Skeletal muscle tissue (tissue), 4 donors: ENCODE data around the gene EIF3F. TPM values are rescaled to one million over a fixed set of nuclear protein-coding genes. Genes with fewer than 3 reads are reported as not detected.

Experiments used
- H3K27ac ChIP-seq: one replicate; pipeline ENCODE4 v1.7.0; 2013; ENCODE audit warnings: mild to moderate bottlenecking, low read depth, low read length, inconsistent platforms
- H3K27me3 ChIP-seq, 3 donors: one replicate each; pipeline ENCODE4 v1.7.0; 2013; ENCODE audit warnings: low read length in 3 of 3; ENCODE audit not compliant: control insufficient read depth in 3 of 3, insufficient read depth in 3 of 3
- H3K36me3 ChIP-seq, 3 donors: one replicate each; pipeline ENCODE4 v1.7.0; 2013; ENCODE audit warnings: low read length in 3 of 3; ENCODE audit not compliant: control insufficient read depth in 3 of 3, insufficient read depth in 3 of 3
- H3K4me1 ChIP-seq, 3 donors: one replicate each; pipeline ENCODE4 v1.7.0; 2013; ENCODE audit warnings: low read length in 3 of 3, mild to moderate bottlenecking in 3 of 3; ENCODE audit not compliant: control insufficient read depth in 3 of 3, insufficient read depth in 3 of 3
- H3K4me3 ChIP-seq, 3 donors: one replicate each; pipeline ENCODE4 v1.7.0; 2013; ENCODE audit warnings: low read length in 3 of 3
- H3K9ac ChIP-seq, 3 donors: one replicate each; pipeline ENCODE4 v1.7.0; 2013; ENCODE audit warnings: low read length in 3 of 3, mild to moderate bottlenecking in 3 of 3, moderate library complexity in 2 of 3, low read depth in 1 of 3
- H3K9me3 ChIP-seq, 3 donors: one replicate each; pipeline ENCODE4 v1.7.0; 2013; ENCODE audit warnings: low read length in 3 of 3; ENCODE audit not compliant: control insufficient read depth in 3 of 3
- total RNA-seq: library from RNA; depleted of rRNA; stranded (reverse); fragments of >200 nt; gene quantifications from one replicate; pipeline ENCODE4 v1.2.3, GENCODE V29; 2014
- donor health status: Osteomylitis.

The EIF3F gene
- total RNA-seq, 1 donor from 2014 or later: 283 TPM

DNA sequence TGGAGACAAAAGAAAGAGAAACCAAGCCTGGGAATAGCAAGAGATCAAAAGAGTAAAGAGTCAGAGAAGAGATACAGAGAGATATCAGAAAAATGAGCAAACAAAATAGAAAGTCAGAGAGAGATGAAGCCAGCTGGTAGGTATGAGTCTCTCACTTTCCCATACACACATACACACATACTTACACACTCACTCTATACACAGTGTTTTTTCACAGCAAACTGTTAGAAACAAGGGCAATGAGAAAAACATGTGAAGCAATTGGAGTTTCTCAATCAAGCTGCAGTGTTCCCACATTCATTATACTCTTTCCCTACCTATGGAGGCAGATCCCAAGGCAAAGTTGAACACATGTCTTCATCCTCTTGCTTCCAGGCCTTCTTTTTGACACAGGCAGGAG lies 19.3 kb upstream of the EIF3F start:
- H3K4me1 ChIP-seq: no peaks in the 10 kb centered on the region
- H3K9me3 ChIP-seq: no peaks in the 10 kb centered on the region
- no peak overlapping the region for H3K9ac ChIP-seq
- no peaks in the 10 kb centered on the region for H3K36me3 ChIP-seq
- no peaks in the 10 kb centered on the region for H3K27me3 ChIP-seq
- no peak overlapping the region for H3K4me3 ChIP-seq
- no peak overlapping the region for H3K27ac ChIP-seq

DNA sequence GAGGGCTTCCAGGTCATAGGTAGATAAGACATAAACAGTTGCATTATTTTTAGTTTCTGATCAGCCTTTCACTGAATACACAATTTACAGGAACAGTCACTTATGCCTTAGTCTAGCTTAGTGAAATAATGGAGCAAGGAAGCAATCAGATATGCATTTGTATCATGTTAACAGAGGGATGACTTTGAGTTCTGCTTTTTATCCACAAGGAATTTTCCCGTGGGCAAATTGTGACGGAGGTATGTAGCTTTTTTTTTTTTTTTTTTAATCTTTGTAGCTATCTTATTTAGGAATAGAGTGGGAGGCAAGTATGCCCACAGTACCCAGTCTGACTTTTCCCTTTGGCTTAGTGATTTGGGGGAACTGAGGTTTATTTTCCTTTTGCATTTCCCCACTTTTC lies 18.5 kb upstream of the EIF3F start:
- H3K36me3 ChIP-seq: no peaks in the 10 kb centered on the region
- H3K4me1 ChIP-seq: no peaks in the 10 kb centered on the region
- H3K9me3 ChIP-seq: no peaks in the 10 kb centered on the region
- no peak overlapping the region for H3K4me3 ChIP-seq
- no peak overlapping the region for H3K9ac ChIP-seq
- H3K27me3 ChIP-seq: no peaks in the 10 kb centered on the region
- no peak overlapping the region for H3K27ac ChIP-seq

DNA sequence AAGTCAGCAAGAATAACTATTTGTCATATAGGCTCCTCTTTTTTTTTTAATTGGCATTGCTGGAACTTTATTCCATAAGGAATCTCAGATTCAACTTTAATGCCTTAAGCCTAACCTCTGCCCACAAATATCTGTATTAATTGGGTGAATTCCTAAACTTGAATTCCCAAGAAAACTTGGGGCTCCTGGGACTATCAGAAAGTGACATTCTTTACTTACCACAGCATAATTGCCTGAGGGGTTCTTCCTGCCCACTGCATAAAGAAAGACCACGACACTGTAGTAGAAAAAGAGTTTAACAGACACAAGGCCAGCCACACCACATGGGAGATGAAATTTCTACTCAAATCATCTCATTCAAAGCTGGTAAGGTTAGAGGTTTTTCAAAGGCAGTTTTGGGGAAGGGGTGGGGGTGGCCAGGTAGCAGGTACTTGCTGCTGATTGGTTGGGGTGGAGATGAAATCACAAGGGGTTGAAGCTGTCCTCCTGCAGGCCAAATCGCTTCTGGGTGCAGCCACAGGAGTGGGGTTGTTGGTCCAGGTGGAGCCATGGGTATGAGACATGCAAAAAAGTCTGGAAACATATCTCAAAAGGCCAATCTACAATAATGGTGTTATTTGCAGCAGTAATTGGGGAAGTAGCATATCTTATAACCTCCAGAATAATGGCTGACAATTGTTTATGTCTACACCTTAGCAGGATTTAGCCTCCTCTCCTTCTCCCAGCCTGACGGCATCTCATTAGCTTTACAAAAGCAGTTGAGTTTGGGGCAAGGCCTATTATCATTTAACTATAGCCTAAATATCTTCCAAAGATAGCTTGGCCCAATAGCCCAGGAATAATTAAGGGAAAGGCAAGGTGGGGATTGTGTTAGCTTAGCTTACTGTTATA lies 17.1 kb upstream of the EIF3F start:
- Histone ChIP-seq H3K36me3 (no peaks in the 10 kb centered on the region), H3K27ac (no peak overlapping the region), H3K9ac (no peak overlapping the region), H3K4me1 (no peaks in the 10 kb centered on the region), H3K9me3 (no peaks in the 10 kb centered on the region), H3K27me3 (no peaks in the 10 kb centered on the region), H3K4me3 (no peak overlapping the region)

DNA sequence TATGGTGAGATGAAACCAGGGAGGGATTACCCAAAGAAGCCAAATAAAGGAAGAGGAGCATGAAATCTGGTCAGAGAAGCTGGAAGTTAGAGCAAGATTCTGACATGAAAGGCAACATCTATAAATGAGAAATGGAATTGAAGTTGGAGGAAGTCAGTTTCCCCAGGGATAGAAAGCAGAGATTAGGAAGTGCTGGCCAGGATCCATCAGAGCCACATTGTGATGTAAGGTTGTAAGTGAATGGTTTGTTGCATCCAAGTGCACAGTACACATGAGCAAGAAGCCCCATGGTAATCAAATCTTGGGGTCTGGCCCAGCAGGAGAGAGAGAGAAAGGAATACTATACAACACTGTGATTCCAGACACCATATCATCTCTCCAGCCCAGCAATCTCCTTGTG lies 15.3 kb upstream of the EIF3F start:
- no peaks in the 10 kb centered on the region for H3K9me3 ChIP-seq
- H3K27me3 ChIP-seq: no peaks in the 10 kb centered on the region
- H3K36me3 ChIP-seq: no peaks in the 10 kb centered on the region
- H3K4me3 ChIP-seq: no peak overlapping the region
- no peak overlapping the region for H3K27ac ChIP-seq
- H3K9ac ChIP-seq: no peak overlapping the region
- H3K4me1 ChIP-seq: no peaks in the 10 kb centered on the region

DNA sequence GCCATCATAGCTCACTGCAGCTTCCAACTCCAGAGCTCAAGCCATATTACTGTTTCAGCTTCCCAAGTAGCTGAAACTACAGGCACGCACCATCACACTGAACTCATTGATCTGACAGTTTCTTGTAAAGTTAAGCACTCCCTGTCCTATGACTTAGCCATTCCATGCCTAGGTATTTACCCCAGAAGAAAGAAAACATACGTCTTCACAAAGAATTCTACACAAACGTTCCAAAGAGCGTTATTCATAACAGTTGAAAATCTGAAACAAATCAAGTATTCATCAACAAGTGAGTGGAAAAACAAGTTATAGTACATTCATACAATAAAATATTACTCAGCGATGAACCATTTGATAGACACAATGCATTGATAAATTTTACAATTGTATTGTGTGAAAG lies 14.1 kb upstream of the EIF3F start:
- H3K36me3 ChIP-seq: no peaks in the 10 kb centered on the region
- H3K27me3 ChIP-seq: no peaks in the 10 kb centered on the region
- no peaks in the 10 kb centered on the region for H3K9me3 ChIP-seq
- H3K27ac ChIP-seq: no peak overlapping the region
- no peak overlapping the region for H3K9ac ChIP-seq
- H3K4me1 ChIP-seq: no peaks in the 10 kb centered on the region
- no peak overlapping the region for H3K4me3 ChIP-seq

DNA sequence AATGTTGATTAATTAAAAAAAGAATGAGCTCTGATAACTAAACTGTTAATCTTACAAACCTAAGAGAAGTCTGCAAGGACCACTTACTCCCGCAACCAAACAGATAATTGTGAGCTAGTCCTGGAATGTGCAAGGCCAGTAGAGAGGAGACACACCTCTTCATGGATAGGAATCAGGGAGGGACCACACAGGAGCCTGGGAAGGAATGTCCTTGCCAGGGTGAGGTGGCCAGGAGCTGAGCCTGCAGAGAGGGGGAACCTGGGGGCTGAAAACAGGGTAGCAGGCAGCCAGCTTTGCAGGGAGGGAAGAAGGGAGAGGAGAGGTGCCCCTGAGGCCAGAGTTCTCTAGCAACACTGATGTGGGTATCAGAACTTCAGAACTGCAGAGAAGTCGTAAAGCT lies 12.5 kb upstream of the EIF3F start:
- Histone ChIP-seq H3K27ac (no peak overlapping the region), H3K9ac (no peak overlapping the region), H3K27me3 (no peaks in the 10 kb centered on the region), H3K9me3 (no peaks in the 10 kb centered on the region), H3K36me3 (no peaks in the 10 kb centered on the region), H3K4me1 (no peaks in the 10 kb centered on the region), H3K4me3 (no peak overlapping the region)

DNA sequence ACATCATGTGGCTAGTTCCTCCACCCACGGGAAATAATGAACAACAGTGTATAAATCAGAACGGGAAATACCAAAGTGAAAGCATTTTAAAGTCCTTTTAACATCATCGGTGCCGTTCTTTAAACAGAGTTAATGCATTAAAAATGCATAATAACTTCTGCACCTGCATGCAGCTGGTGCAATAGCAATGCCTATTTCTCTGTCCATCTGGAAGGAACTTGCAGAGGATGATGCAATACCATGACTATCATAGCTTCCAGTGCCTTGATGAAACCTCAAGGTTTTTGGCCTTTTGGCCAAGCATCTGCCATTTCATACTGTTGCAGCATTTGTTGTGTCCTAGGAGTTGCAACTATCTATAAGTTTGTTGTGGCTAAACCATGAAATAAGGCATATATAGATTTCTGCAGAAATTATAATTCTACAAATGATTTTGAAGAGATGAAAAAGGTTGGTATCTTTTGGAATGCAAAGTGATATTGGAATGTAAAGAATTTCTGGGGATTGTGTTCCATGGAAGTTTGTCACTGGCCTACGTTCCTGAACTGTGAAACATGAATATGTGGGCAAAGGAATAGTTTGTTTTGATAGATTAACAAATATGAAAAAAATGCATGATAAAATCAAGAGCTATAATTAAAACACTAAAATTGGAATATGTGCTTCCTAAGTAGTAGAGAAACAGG lies 9.8 kb upstream of the EIF3F start:
- no peaks in the 10 kb centered on the region for H3K27me3 ChIP-seq
- no peak overlapping the region for H3K4me3 ChIP-seq
- H3K4me1 ChIP-seq: no peaks in the 10 kb centered on the region
- H3K27ac ChIP-seq: no peak overlapping the region
- H3K9me3 ChIP-seq: no peaks in the 10 kb centered on the region
- no peak overlapping the region for H3K9ac ChIP-seq
- no peaks in the 10 kb centered on the region for H3K36me3 ChIP-seq

DNA sequence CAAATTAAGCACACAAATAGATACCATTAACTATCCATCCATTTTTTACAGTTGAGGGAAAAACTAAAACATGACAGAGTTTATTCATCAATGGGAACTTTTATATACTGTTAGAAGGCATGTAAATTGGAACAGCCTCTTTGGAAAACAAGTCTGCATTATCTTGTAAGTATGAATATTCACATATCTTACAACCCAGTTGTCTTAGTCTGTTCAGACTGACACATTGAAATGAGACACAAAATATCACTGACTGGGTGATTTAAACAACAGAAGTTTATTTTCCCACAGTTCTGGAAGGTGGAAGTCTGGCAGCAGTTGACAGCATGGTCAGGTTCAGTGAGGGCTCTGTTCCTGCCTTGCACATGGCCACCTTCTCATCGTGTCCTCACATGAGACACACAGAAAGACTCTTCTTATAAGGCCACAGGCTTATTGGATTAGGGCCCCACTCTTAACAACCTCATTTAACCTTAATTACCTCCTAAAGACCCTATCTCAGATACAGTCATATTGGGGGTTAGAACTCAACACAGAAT lies 5.4 kb upstream of the EIF3F start:
- no peaks in the 10 kb centered on the region for H3K36me3 ChIP-seq
- H3K27me3 ChIP-seq: no peaks in the 10 kb centered on the region

DNA sequence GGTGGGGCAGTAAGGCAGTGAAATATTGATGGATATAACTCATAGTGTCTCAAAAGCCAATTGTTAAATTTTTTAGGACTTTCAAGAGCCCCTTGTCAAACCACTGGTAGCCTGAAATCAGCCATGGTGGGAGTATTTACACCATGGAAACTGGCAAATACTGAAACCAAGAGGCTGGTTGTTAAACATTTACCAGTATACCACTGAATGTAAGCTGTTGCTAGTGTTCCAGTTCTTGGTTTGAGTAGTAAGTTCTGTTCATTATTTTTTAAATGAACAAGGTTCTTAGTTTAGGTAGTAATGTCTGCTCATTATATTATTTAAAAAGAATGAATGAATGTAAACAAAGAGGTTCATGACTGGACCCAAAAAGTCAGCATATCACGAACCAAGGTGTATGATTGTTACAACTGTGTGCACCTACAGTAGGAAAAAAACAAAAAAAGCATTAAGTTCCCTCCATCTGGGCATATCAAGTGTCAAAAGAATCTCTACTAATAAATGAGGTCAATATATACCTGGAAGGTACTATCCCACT lies 4.5 kb upstream of the EIF3F start:
- Histone ChIP-seq H3K9ac (no peak overlapping the region), H3K4me3 (no peak overlapping the region), H3K9me3 (no peaks in the 10 kb centered on the region), H3K27me3 (no peaks in the 10 kb centered on the region), H3K36me3 (no peaks in the 10 kb centered on the region), H3K27ac (no peak overlapping the region), H3K4me1 (peaks cover 4 to 11% (median 6%) of the 10 kb centered on the region in 3 donors)

More for the DNA sequence above, 5.4 kb upstream of the EIF3F start:
- Histone ChIP-seq H3K4me3 (no peak overlapping the region), H3K9me3 (no peaks in the 10 kb centered on the region), H3K27ac (no peak overlapping the region), H3K9ac (no peak overlapping the region), H3K4me1 (peaks cover 2 to 10% (median 5%) of the 10 kb centered on the region in 3 donors)
